Colon (tissue), 2 donors: Measurements from ENCODE around the gene AXIN1.
"Not testable (repeated sequence)": the region's sequence is repeated elsewhere in the genome, so short reads cannot be mapped to it uniquely, and the experiment has no call there.

ENCODE experiments used
- FAIRE-seq: peaks from 2 replicates; lab custom pipeline; 2012; peaks lifted over from hg19 to GRCh38; lab: Jason Lieb, UNC
- donor health status: control.
- donor health status: control.

AXIN1 gene

DNA sequence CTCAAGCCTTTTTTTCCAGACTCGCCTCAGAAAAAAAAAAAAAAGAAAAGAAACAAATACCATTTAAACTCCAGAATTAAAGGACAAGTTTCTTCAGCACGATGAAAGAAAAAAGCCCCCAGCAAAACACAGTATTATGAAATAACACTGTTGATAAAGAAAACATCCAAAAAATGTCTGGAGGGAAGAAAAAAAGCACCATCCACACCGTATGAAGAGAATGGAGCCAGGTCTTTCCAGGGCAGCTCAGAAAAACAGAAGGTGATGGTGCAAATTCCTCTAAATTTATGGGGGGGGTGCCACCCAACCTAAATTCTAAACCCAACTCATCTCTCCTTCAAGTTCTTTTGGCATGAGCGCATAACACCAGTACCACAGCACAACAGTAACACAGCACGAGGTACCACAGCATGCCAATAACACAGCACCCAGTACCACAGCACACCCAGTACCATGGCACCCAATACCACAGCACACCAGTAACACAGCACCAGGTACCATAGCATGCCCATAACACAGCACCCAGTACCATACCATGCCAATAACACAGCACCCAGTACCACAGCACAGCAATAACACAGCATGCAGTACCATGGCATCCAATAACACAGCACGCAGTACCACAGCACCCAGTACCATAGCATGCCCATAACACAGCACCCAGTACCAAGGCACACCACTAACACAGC, 19.0 kb downstream of the AXIN1 start:
- no peak for FAIRE-seq

DNA sequence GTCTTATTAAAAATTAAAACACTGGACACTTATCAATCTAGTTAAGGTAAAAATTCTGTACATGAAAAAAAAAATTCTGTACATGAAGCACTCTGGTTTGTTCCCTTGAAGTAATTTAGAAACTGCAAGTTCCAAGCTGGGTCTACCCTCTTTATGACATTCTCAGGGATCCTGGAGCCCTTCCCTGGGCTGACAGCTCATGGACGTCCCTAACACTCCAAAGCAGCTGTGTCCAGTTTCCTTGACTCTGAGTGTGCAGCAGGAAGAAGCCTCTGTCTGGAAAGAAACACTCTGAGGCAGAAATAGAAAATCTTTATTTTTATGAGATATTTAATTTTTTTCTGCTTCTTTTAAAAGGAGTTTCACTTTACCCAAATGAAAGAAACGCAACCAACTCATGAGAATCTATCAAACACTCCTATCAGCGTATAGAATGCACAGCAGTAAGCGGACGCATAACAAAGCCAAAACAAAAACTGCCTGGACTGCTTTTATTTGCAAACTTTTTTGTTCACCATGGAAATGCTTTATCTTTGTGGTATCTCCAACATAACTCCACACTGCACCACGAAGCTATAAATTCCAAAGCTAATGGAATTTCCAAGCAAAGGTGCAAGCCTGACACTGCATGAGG, 21.2 kb downstream of the AXIN1 start:
- FAIRE-seq, result not testable (repeated sequence)

DNA sequence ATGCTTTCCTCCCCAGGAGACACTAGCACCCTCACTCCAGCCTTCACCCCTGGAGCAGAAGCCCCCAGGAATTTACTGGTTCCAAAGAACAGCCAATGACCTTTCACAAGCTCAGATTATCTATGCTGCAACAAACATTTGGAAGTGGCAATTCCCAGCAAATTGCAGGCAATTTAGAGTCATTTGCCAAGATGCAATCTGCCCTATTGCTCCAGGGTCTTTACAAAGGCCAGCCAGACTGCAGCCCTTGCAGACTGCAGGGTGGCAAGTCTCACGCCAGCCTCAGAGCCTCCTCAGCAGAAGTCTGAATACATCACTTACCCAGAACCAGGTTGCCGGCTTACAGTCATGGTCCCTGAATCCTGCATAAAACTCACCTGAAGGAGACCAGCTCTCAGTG, 21.8 kb downstream of the AXIN1 start:
- FAIRE-seq, result no peak

DNA sequence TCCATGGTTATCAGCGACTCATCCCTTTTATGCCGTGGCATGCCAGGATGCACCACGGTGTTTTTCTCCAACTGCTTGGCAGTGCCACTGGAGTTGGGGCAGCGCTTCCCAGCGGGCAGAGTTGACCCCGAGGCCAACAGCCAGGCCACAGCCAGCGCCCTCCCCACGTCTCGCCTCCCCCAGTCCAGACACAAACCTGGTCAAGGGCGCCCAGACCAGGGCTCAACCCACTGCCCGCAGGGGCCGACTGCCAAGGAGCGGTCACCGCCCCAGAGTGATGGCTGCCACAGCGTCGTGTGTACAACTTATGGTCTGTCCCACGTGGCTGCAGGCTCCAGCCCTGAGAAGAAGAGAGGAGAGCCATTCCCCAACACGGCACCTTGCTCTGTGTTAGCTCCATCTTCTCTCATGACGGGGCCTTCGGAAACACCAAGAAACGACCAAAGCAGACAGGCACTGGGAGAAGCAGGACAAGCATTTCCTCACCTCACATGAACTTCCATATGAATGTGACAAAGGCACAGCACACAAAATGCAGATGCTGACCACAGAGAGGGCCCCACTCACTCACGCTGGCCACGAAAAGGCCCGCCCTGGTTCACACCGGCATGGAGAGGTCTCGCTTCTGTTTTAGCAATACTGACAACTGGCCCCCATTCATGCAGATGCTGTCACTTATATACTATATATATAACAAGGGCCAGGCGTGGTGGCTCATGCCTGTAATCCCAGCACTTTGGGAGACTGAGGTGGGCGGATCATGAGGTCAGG, 27.0 kb downstream of the AXIN1 start:
- FAIRE-seq, result no peak

DNA sequence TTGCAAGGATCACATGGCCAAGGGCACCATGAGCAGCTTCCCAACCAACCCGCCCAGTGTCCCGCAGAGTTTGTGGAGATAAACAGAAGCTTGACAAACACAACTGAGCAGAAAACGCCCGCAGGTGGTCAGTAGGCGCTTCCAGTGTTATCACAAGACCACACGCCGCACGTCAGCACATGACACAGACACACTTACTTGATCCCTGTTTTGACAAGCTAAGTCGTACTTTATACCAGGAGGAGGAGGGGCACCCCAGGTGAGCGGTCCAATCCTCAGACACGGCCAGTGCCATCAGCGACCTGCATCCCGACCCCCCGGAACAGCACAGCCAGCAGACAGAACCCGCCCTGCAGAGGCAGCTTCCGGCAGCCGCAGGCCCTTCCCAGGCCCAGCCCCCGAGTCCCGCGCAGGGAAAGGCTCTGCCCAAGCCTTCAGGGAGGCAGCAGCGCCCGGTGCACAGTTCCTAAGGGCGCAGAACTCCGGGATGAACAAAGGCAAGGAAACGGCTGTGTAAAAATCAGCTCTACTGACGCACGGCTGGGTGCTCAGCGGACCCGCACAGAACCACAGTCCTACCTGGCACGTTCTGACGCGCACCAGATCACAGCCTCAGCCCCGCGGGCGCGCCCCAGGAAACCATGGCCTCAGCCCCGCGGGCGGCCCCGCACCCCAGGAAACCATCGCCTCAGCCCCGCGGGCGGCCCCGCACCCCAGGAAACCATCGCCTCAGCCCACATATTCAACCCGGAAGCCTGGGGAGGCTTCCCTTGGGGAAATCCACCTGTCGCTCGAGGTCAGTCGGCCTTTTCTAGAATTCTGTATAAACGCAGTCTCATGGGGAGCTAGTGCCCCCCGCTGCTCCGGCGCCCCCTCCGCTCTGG, 27.8 kb downstream of the AXIN1 start:
- no peak for FAIRE-seq

DNA sequence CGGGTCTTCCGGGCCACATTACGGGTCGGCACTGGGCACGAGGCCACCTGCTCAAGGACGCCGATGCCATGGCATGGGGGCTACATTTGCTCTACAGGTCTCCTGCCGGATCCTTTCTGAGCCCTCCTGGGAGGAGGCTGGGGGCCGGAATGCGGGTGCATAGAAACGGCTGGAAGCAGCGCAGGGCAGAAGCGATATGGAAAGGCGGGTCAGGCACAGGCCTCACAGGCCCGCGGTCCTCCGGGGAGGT, 28.4 kb downstream of the AXIN1 start:
- no peak for FAIRE-seq

DNA sequence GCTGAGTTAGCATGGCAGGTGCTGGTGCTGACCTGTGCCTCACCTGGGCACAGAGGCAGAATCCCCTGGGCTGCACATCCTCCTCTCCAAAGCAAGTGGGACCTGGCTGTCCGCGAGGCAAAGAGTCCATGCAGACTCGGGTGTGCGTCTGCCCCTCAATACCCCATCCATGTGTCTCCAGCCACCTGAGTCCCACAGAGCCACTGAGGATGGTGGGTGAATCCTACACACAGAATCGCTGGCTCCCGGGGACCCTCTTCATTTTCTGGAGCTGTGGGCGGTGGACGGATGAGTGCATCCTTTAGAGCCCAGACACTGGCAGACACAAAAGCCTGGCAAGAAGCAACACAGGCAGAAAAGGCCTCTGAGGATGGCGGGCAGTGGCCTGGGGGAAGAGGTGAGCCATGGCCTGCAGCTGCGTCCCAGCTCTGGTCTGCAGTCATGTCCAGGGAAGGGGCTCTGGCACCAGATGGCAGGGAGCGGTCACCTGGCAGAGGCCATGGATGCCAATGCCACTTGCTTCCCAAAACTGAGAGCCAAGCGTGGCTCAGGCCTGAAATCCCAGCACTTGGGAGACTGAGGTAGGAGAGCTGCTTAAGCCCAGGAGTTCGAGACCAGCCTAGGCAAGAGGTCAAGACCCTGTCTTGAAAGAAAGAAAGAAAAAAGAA, 29.9 kb downstream of the AXIN1 start:
- FAIRE-seq, result no peak

DNA sequence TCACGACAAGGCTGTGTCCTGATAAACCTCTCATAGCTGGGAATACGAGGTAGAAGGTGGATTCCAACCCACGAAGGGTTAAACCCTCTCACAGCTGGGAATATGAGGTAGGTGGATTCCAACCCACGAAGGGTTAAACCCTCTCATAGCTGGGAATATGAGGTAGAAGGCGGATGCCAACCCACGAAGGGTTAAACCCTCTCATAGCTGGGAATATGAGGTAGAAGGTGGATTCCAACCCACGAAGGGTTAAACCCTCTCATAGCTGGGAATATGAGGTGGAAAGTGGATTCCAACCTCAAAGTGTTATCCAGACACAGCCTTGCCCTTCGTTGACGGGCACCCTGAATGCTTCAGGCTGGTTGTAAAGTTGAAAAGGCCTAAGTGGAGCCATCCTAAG, 31.0 kb downstream of the AXIN1 start:
- FAIRE-seq, result no peak

DNA sequence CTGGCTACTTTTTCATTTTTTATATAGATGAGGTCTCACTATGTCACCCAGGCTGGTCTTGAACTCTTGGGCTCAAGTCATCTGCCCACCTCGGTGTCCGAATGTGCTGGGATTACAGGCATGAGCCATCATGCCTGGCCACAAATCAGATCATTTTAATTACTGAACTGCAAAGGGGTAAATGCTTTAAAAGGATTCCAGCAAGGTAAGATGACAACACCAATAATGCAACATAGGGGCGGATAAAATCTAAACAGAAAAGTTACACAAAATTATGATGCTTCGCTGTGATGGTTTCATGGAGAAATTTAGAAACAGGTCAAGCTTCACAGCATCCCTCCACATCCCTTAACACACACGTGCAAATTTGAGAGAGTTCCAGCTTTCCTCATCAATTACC, 32.3 kb downstream of the AXIN1 start:
- no peak for FAIRE-seq

DNA sequence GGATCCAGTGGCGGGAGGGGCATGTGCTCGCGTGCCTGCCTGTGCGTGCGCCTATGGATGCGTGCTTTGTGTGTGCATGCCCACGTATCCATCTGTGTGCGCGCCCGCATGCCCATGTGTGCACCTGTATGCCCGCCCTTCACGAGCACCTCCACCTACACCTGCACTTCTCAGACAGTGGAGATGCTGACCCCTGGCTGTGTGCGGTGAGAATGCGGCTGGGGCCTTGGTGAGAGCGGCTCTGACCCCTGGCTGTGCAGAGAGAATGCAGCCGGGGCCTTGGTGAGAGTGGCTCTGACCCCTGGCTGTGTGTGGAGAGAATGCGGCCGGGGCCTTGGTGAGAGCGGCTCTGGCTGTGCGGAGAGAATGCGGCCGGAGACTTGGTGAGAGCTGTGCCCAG, 33.9 kb downstream of the AXIN1 start:
- FAIRE-seq, result no peak

DNA sequence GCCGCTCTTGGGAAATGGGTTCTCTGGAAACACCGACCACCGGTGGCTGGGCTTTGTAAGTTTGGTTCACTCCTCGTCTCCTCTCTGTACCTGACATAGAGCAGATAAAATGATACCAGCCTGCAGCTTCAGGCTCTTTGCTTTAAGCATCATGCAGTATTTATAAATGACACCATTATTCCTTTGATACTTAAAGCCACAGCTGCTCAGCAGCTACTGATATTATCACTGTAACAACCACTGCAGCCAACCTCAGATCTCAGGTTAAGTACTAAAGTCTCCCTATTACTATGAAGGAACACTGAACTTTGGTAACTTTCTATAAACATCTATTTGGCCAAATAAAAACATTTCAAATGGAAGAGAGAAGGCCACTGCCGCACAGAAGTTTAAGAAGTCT, 34.9 kb downstream of the AXIN1 start:
- FAIRE-seq, result no peak

DNA sequence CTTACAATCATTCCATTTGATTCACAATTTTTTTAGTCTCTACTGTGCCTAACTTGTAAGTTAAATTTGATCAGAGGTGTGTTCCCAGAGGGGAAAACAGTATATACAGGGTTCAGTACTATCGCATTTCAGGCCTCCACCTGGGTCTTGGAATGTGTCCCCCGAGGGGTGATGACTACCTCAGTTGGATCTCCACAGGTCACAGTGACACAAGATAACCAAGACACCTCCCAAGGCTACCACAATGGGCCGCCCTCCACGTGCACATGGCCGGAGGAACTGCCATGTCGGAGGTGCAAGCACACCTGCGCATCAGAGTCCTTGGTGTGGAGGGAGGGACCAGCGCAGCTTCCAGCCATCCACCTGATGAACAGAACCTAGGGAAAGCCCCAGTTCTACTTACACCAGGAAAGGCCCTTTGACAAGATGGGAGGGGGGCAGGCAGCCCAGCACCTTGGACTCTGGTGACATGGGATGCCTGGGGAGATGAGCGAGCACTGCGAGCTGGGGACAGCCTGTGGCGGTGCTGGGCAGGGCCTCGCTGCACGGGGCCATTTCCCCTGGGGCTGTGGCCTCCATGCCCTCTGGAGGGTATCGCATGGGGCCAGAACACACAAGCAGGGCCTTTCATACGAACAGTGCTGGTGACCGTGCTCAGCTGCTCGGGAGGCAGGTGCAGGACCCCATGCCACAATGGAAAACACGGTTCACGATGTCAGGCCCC, 35.6 kb downstream of the AXIN1 start:
- no peak for FAIRE-seq

DNA sequence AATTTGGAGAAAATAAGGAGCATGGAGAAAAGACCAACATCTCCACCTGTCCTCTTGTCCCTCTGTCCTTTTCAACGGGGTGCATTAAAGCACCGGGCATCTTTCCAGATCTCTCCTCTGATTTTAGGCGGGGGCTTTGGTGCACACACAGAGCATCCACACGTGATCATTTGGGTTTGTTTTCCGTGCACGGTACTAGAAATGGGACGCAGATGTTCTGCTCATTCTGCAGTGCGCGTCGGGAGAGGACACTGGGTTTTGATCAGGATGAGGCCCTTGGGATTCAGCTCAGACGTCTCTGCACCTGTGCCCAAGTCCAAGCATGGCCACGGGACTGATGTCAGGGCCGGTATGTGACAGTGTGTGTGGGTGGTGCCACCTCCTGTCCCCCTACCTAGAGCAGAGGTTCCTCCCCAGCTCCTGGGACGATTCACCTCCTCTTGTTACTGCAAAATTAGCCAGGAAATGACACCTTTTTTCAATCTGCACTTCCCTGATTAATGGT, 37.7 kb downstream of the AXIN1 start:
- FAIRE-seq, result no peak

DNA sequence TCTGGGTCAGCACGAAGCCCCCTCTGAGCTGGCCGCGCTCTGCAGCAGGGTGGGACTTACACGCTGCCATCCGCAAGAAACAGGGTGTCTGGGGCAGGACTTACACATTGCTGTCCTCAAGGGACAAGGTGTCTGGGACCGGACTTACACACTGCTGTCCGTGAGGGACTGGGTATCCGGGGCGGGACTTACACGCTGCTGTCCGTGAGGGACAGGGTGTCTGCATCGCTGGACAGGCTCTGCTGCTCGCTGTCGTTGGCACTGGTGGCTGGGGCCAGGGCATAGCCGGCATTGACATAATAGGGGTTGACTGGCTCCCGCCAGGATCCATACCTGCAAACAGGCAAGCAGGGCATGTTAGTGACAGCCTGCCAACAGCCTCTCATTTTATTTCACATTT, 38.2 kb downstream of the AXIN1 start:
- FAIRE-seq, result no peak

DNA sequence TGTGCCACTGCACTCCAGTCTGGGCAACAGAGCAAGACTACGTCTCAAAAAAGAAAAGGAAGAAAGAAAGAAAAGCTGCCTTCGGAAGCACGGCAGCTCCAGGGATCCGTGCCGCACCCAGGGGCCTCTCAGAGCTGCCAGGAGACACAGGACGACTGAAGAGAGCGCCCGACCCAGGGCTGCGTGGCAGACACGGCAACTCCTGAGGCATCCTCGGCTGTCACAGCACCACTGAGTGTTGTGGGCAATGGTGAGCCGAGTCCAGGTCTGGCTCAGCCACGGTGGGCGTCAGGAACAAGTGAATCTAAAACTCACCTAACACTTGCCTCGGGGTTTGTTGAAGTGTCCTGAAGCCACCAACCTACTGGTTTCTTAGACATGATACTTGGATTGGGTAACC, 40.8 kb downstream of the AXIN1 start:
- FAIRE-seq, result no peak

DNA sequence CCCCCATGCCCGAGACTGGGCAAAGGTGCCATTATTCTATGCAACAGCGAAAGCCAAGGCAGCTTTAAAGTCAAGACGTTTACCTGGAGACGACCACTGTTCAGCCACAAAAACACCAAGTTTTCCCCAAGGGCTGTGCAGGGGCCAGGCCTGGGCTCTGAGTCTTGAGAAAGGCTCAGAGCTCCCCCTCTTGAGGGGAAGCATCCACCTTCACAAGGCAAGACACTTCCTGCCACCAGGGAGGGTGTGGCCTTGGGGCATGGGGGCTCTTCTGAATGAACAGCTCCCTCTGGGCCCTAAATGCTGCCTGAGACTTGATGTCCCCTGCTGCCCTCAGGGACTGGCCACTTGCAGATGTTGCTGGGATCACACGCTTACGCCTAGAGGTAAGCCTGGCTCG, 43.0 kb downstream of the AXIN1 start:
- FAIRE-seq, result no peak

DNA sequence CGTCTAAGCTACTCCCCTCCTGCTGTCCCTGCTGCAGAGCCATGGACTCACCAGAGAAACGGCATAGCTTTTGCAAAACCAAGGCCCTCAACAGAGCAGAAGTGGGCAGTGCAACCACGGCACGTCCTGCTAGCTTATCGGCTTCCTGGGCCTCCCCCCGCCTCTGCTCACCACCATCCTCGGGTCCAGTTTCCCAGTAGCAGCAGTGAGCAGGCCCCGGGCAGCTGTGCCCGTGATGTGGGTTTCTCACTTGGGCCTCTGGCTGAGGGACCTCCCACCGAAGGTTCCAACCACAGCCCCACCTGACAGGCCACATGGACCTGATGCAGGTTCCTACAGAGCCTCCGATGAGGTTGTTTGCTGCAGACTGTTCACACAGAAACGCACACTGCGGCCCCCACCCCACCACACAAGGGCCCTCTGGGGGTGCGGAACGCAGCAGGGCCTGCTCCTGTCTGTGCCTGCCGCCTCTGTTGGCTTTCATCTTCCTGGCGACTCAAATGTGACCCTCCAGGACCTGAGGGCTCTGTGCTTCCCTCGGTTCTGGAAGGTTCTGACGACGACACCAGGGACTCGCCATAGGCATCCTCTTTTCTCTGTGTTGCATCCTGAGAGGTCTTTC, 44.7 kb downstream of the AXIN1 start:
- FAIRE-seq, result no peak

DNA sequence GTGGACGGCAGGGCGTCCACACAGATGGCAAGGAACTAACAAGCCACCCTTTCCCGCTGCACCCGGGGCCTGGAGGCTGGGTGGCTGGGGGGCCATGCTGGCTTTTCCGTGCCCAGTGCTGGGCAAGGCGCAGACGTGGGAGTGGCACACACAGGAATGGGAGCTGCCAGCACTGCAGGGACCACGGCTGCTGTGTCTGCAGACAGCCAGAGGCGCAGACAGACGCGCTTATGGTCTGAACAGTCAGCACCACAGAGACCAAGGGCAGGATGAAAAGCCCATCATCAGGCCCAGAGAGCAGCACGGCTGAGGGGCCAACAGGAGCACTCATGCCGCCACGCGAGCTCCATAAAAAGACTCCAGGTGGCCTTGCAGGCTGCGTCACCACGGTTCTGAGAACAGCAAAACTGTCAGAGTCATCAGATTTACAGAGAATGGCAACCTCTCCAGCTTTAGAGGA, 45.6 kb downstream of the AXIN1 start:
- no peak for FAIRE-seq

DNA sequence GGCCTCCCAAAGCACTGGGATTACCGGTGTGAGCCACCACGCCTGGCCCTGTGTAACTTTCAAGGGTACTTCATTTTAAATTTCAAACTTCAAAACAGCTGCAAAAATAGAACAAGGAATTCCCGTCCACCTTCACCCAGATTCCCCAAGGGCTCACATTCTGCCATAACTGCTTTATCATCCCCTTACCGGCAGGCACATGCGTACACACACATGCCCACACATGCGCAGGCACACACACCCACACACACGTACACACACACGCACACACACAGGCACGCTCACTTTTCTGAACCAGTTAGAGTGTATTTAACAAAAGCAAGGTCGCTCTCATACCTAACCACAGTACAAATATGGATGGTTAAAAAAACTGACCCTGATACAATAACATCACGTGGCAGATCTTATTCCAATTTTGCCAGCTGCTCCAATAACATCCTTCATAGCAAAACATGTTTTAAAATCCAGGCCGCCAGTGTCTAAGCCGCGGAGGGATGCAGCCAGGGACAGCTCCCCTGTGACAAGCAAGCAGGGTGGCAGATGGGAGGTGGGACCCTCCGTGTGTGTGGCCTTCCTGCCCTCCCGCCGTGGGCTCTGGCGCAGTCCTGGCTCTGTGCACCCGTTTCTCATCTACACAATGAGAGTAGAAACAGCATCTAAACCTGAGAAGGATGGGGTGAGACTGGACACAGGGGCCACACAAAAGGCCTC, 46.5 kb downstream of the AXIN1 start:
- no peak for FAIRE-seq
